GM12891 (cell line): ENCODE data around the gene DTX2.

Experiments
- PAX5 ChIP-seq: IDR thresholded peaks from 2 replicates; pipeline ENCODE4 v1.6.1; 2011; ENCODE audit warnings: low read length, moderate library complexity, mild to moderate bottlenecking; ENCODE audit not compliant: insufficient read depth, severe bottlenecking
- POLR2A ChIP-seq: IDR thresholded peaks from 2 replicates; pipeline ENCODE4 v1.6.1; 2011; ENCODE audit warnings: low read depth, low read length, control low read depth
- POLR2AphosphoS5 ChIP-seq: IDR thresholded peaks from 2 replicates; pipeline ENCODE4 v1.6.1; 2011; ENCODE audit warnings: low read depth, low read length, control low read depth
- SPI1 ChIP-seq: IDR thresholded peaks from 2 replicates; pipeline ENCODE4 v1.6.1; 2011; ENCODE audit warnings: low read depth, low read length, control low read depth
- TAF1 ChIP-seq: IDR thresholded peaks from 2 replicates; pipeline ENCODE4 v1.6.1; 2011; ENCODE audit warnings: low read depth, low read length, control low read depth

DNA sequence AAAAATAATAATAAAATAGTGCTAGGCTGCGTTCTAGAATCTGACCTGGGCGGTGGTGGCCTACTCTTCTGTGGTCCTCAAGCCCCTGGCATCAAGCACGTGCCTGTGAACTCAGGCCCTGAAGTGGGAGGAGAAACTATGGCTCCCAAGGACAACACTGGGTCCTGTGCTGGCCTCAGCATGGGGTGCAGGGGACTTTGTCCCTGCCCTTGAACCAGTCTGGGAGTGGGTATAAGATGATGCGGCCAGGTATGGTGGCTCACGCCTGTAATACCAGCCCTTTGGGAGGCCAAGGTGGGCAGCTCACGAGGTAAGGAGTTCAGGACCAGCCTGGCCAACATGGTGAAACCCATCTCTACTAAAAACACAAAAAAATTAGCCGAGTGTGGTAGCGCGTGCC, 31.3 kb upstream of the DTX2 start:
- TF ChIP-seq TAF1 (no peak), POLR2A (no peak), POLR2AphosphoS5 (no peak), SPI1 (no peak), PAX5 (no peak)
